ENCODE results near the gene SLC25A39. TPM values are rescaled to one million over a fixed set of nuclear protein-coding genes. Genes with fewer than 3 reads are reported as not detected.
A peak's percentile ranks its signal among the peaks of the same experiment; 100 is the strongest.

Gene SLC25A39
- total and polyA plus RNA-seq, 2 of the 13 experiments (the other 11 are each of a cell fraction or from before 2014, with no cell fraction given), result 144 to 151 TPM

GRCh38 chr17:44362459-44362948, 37.9 kb upstream of the SLC25A39 start:
- Histone ChIP-seq H3K9me3 (ENCODE audit: low read length) (no peaks in the 10 kb centered on the region), H3K4me2 (ENCODE audit: low read depth, low read length) (peak overlapping the region; percentile 98), H3K4me3 (replicated peaks in 1 of 3; ENCODE audit: insufficient read depth in 1 of 3, low read depth in 2 of 3, low read length in 3 of 3) (peak overlapping the region; percentile 75 to 82 (median 76); a peak in 5 of 6 replicates), H4K20me1 (ENCODE audit: insufficient read depth, low read length) (no peaks in the 10 kb centered on the region), H3K79me2 (ENCODE audit: insufficient read depth, low read length) (no peaks in the 10 kb centered on the region), H3K9ac (ENCODE audit: insufficient read depth, low read depth, low read length) (peak overlapping the region; percentile 67; the same call in 1 of the 2 replicates), H3K36me3 (replicated peaks in 1 of 2; ENCODE audit: control insufficient read depth in 1 of 2, insufficient read depth in 2 of 2, low read length in 2 of 2) (no peaks in the 10 kb centered on the region), H3K4me1 (ENCODE audit: insufficient read depth, low read length) (peaks cover 45% of the 10 kb centered on the region), H2AFZ (ENCODE audit: low read length) (no peak overlapping the region), H3K27ac (ENCODE audit: extremely low read length, insufficient read depth, low read length) (no peak overlapping the region), H3K27me3 (ENCODE audit: control insufficient read depth in 1 of 2, insufficient read depth in 2 of 2, low read length in 2 of 2) (peaks cover 1 to 14% of the 10 kb centered on the region in 2 experiments; a peak in 3 of 5 replicates)
- ChIA-PET POLR2A (interaction anchor here (1.7 to 3.2 kb wide), 4 partner anchors 8 to 23 kb away, joined by 4 to 19 read pairs (median 7); partner anchors contain the start of gene GRN), CTCF (ENCODE audit: low intra/inter-chr PET ratio, low total read pairs) (interaction anchor here (1.8 kb wide), 1 partner anchor 8 kb away, joined by 9 read pairs; no protein-coding TSS in a partner anchor)
- 37% methylated on average over 8 of the region's 11 CpGs for WGBS (ENCODE audit: low lambda C conversion rate)
- intact Hi-C loops (cut with micrococcal nuclease; ENCODE audit: unreplicated experiment), result no loop called here
- ATAC-seq (peak; percentile 10; the same call in 2 of the 3 replicates), FAIRE-seq (no peak), DNase-seq (ENCODE audit: low spot score) (no peak)
- no TSS peak for BruUV-seq (replicated peaks)
- in situ Hi-C loops (cut with HindIII; ENCODE audit: extremely low pct_ligation_motif_present, low pct_unique_long_range_greater_than_20kb), result no loop called here
- TF ChIP-seq PRDM15 (CRISPR knock-in tag; IDR thresholded peaks at IDR 0.05) (peak; percentile 70; the same call in 1 of the 2 replicates), SRSF9 (IDR thresholded peaks at IDR 0.05; ENCODE audit: borderline replicate concordance, insufficient read depth, low read depth, low read length, poor library complexity, severe bottlenecking) (no peak), SP2 (CRISPR knock-in tag; IDR thresholded peaks at IDR 0.05) (no peak), ZBTB10 (CRISPR knock-in tag; IDR thresholded peaks at IDR 0.05; ENCODE audit: borderline replicate concordance) (0 out of 2 replicates have a peak, but pooled peaks have one; percentile 44), ZC3H13 (CRISPR knock-in tag; IDR thresholded peaks at IDR 0.05) (0 out of 2 replicates have a peak, but pooled peaks have one; percentile 7), ZNF790 (CRISPR knock-in tag; IDR thresholded peaks at IDR 0.05; ENCODE audit: borderline replicate concordance) (0 out of 2 replicates have a peak, but pooled peaks have one; percentile 49)
